Endothelial cell of umbilical vein (primary cell): ENCODE results near the gene SCN4A. TPM values are rescaled to one million over a fixed set of nuclear protein-coding genes. Genes with fewer than 3 reads are reported as not detected.
"Not testable (repeated sequence)": the region's sequence is repeated elsewhere in the genome, so short reads cannot be mapped to it uniquely, and the experiment has no call there.

ENCODE experiments used
- BruUV-seq: library from RNA; stranded (reverse); fragments of 400-500 nt; replicated peaks from 2 replicates; lab custom pipeline; 2021; lab: Mats Ljungman, UMichigan
- CTCF ChIA-PET: fragments of 300-600, 350-600 bp; sonication (Branson Sonifier 250); formaldehyde crosslinking; loops from one replicate; lab custom pipeline; 2021; ENCODE audit warnings: antibody characterized with exemption, inconsistent platforms; lab: Charles Lee
- POLR2A ChIA-PET: fragments of 300-600, 350-600 bp; sonication (Branson Sonifier 250); formaldehyde crosslinking; loops from one replicate; lab custom pipeline; 2021; ENCODE audit warnings: antibody characterized with exemption, inconsistent platforms; lab: Charles Lee
- DNase-seq: peaks from one replicate; pipeline ENCODE4 v3.0.0-alpha.2; 2011; ENCODE audit warnings: low read depth, low spot score
- FAIRE-seq: peaks from 2 replicates; lab custom pipeline; 2011; peaks lifted over from hg19 to GRCh38; lab: Jason Lieb, UNC
- H2AFZ ChIP-seq: 2 replicates; pipeline ENCODE4 v1.6.0; 2012; ENCODE audit warnings: low read depth, low read length, control low read depth, inconsistent platforms
- H3K27ac ChIP-seq: 2 replicates; pipeline ENCODE4 v1.5.1; 2011; ENCODE audit warnings: low read depth, mild to moderate bottlenecking, control low read depth, low read length, moderate library complexity; ENCODE audit not compliant: insufficient read depth
- H3K27me3 ChIP-seq, 2 experiments: 2 replicates each; pipeline versions ENCODE4 v1.6.0 to v1.6.1; 2011; ENCODE audit warnings: low read length in 2 of 2, mixed read lengths in 1 of 2; ENCODE audit not compliant: control insufficient read depth in 2 of 2, insufficient read depth in 2 of 2
- H3K36me3 ChIP-seq, 2 experiments: 2 replicates in 1 of 2; 3 replicates in 1 of 2; pipeline ENCODE4 v1.5.1; 2011; ENCODE audit warnings: low read length in 2 of 2, mild to moderate bottlenecking in 1 of 2, moderate library complexity in 1 of 2; ENCODE audit not compliant: control insufficient read depth in 2 of 2, insufficient read depth in 2 of 2; ENCODE audit errors: extremely low read depth in 1 of 2
- H3K4me1 ChIP-seq: 3 replicates; pipeline ENCODE4 v1.5.1; 2011; ENCODE audit warnings: mild to moderate bottlenecking, low read length; ENCODE audit not compliant: control insufficient read depth, insufficient read depth; ENCODE audit errors: extremely low read depth
- H3K4me2 ChIP-seq: 2 replicates; pipeline ENCODE4 v1.6.1; 2011; ENCODE audit warnings: low read length, control low read depth, mixed read lengths; ENCODE audit not compliant: insufficient read depth
- H3K4me3 ChIP-seq, 3 experiments: fragments of 200-600 bp in 1 of 3; sonication (generic), shearing (Covaris generic) in 1 of 3; replicated peaks in 1 of 3; 2 replicates each; pipeline ENCODE4 v1.5.1; 2011 to 2016; ENCODE audit warnings: control low read depth in 3 of 3, low read length in 3 of 3, mild to moderate bottlenecking in 2 of 3, inconsistent platforms in 1 of 3, low read depth in 1 of 3, moderate library complexity in 1 of 3; ENCODE audit not compliant: insufficient read depth in 1 of 3
- H3K79me2 ChIP-seq: 2 replicates; pipeline ENCODE4 v1.6.0; 2012; ENCODE audit warnings: low read length, inconsistent platforms; ENCODE audit not compliant: control insufficient read depth, insufficient read depth
- H3K9ac ChIP-seq: replicated peaks from 2 replicates; pipeline ENCODE3; 2011; ENCODE audit warnings: low read length, control low read depth; ENCODE audit not compliant: insufficient read depth; ENCODE audit errors: extremely low read depth
- H3K9me1 ChIP-seq: replicated peaks from 3 replicates; pipeline ENCODE4 v1.6.0; 2011; ENCODE audit warnings: mild to moderate bottlenecking, low read length; ENCODE audit not compliant: control insufficient read depth, insufficient read depth; ENCODE audit errors: extremely low read depth
- H3K9me3 ChIP-seq: replicated peaks from 2 replicates; pipeline ENCODE4 v1.5.1; 2012; ENCODE audit warnings: low read length, inconsistent platforms; ENCODE audit not compliant: control insufficient read depth, insufficient read depth
- H4K20me1 ChIP-seq: replicated peaks from 2 replicates; pipeline ENCODE3; 2011; ENCODE audit warnings: mild to moderate bottlenecking, low read length; ENCODE audit not compliant: control insufficient read depth, insufficient read depth; ENCODE audit errors: extremely low read depth
- dilution Hi-C: fragments of 300-500 bp; cut with MboI; formaldehyde crosslinking; loops from one replicate; pipeline ENCODE4 v1.15.0; 2019; ENCODE audit warnings: low sequenced_read_pairs; ENCODE audit not compliant: extremely low pct_ligation_motif_present
- intact Hi-C: fragments of 100-400 bp; cut with micrococcal nuclease; formaldehyde crosslinking; loops from one replicate; pipeline ENCODE4 v1.10.0; 2022
- polyA plus RNA-seq, 4 experiments: library from polyadenylated mRNA; depleted of rRNA in 3 of 4; stranded (reverse) in 3 of 4; unstranded in 1 of 4; fragments of >200 nt; gene quantifications; 2 replicates each; pipeline versions ENCODE4 v1.2.1 to v1.2.3, GENCODE V29; 2011 to 2012; ENCODE audit warnings: missing spikeins in 1 of 4
- total RNA-seq: library from RNA; stranded (reverse); gene quantifications from 2 replicates; pipeline ENCODE4 v1.2.3, GENCODE V29; 2021
- TF ChIP-seq, protein P1 (sequence below), 2 donors: IDR thresholded peaks; 1 replicate in 1 of 2; 2 replicates in 1 of 2; pipeline ENCODE4 v1.5.1; 2011; ENCODE audit warnings: low read length in 2 of 2, mild to moderate bottlenecking in 2 of 2, moderate library complexity in 2 of 2, control low read depth in 1 of 2, inconsistent platforms in 1 of 2, low read depth in 1 of 2; ENCODE audit not compliant: insufficient read depth in 1 of 2; ENCODE audit errors: extremely low read depth in 1 of 2

The SCN4A gene
- total and polyA plus RNA-seq, 2 donors (not counting 3 experiments of a cell fraction or from before 2014, with no cell fraction given): 0.01 to 0.40 TPM

- H3K79me2 ChIP-seq, intact Hi-C loops, FAIRE-seq, H3K27me3 ChIP-seq, dilution Hi-C loops, H3K9me1 ChIP-seq, H3K4me1 ChIP-seq, H3K9me3 ChIP-seq, BruUV-seq, H3K36me3 ChIP-seq, H2AFZ ChIP-seq, H4K20me1 ChIP-seq, DNase-seq, H3K27ac ChIP-seq, H3K9ac ChIP-seq, H3K4me3 ChIP-seq, POLR2A ChIA-PET, H3K4me2 ChIP-seq: not testable (repeated sequence)
- CTCF ChIA-PET: interaction anchor here (3.3 to 4.7 kb wide), 3 partner anchors 81 to 224 kb away, joined by 25 to 33 read pairs (median 26); no protein-coding TSS in a partner anchor
Observed at GRCh38 chr17:63909586-63909985, 63.1 kb downstream of the SCN4A start.

GRCh38 chr17:63907161-63907778, 65.4 kb downstream of the SCN4A start:
- H3K9me3 ChIP-seq, H3K27me3 ChIP-seq, H3K9me1 ChIP-seq, H3K79me2 ChIP-seq, H3K4me3 ChIP-seq, H3K4me2 ChIP-seq, H3K4me1 ChIP-seq, intact Hi-C loops, H2AFZ ChIP-seq, BruUV-seq, H3K27ac ChIP-seq, dilution Hi-C loops, POLR2A ChIA-PET, H3K36me3 ChIP-seq, H4K20me1 ChIP-seq, DNase-seq, H3K9ac ChIP-seq: not testable (repeated sequence)
- peak; percentile 43 for FAIRE-seq
- CTCF ChIA-PET: interaction anchor here (0.7 to 4.2 kb wide), 6 partner anchors 11 to 226 kb away, joined by 3 to 19 read pairs (median 5); partner anchors contain the start of gene GH1
- TF ChIP-seq, protein P1, sequence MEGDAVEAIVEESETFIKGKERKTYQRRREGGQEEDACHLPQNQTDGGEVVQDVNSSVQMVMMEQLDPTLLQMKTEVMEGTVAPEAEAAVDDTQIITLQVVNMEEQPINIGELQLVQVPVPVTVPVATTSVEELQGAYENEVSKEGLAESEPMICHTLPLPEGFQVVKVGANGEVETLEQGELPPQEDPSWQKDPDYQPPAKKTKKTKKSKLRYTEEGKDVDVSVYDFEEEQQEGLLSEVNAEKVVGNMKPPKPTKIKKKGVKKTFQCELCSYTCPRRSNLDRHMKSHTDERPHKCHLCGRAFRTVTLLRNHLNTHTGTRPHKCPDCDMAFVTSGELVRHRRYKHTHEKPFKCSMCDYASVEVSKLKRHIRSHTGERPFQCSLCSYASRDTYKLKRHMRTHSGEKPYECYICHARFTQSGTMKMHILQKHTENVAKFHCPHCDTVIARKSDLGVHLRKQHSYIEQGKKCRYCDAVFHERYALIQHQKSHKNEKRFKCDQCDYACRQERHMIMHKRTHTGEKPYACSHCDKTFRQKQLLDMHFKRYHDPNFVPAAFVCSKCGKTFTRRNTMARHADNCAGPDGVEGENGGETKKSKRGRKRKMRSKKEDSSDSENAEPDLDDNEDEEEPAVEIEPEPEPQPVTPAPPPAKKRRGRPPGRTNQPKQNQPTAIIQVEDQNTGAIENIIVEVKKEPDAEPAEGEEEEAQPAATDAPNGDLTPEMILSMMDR (IDR thresholded peaks at IDR 0.05; ENCODE audit: extremely low read depth in 1 of 2, insufficient read depth in 1 of 2, low read depth in 1 of 2, low read length in 2 of 2): peak; percentile 12 to 28

- H3K36me3 ChIP-seq, H3K79me2 ChIP-seq, intact Hi-C loops, FAIRE-seq, H2AFZ ChIP-seq, BruUV-seq, dilution Hi-C loops, H3K4me2 ChIP-seq, H3K9me1 ChIP-seq, H3K27me3 ChIP-seq, DNase-seq, H3K4me1 ChIP-seq, H3K4me3 ChIP-seq, H3K9me3 ChIP-seq, H4K20me1 ChIP-seq, H3K27ac ChIP-seq, POLR2A ChIA-PET, H3K9ac ChIP-seq: not testable (repeated sequence)
- CTCF ChIA-PET: interaction anchor here (0.8 to 4.2 kb wide), 10 partner anchors 14 to 377 kb away, joined by 3 to 19 read pairs (median 4); partner anchors contain the start of gene GH1
Observed at GRCh38 chr17:63904796-63905195, 67.9 kb downstream of the SCN4A start.
